GM10248 (cell line): ENCODE data around the gene PPRC1.
A peak's percentile ranks its signal among the peaks of the same experiment; 100 is the strongest.

ENCODE experiments used
- CTCF ChIA-PET: fragments of 300-600 bp; sonication (Branson Sonifier 250); formaldehyde crosslinking; extraction: SDS; loops from one replicate; lab custom pipeline; 2021; ENCODE audit warnings: antibody characterized with exemption; lab: Yijun Ruan, JAX
- POLR2A ChIA-PET: fragments of 350-650 bp; sonication (Branson Sonifier 250); formaldehyde crosslinking; extraction: SDS; loops from one replicate; lab custom pipeline; 2020; ENCODE audit warnings: antibody characterized with exemption; lab: Yijun Ruan, JAX
- DNase-seq: peaks from one replicate; pipeline ENCODE4 v3.0.0; 2012; ENCODE audit errors: extremely low spot score
- CTCF ChIP-seq: IDR thresholded peaks from 2 replicates; pipeline ENCODE4 v1.5.1; 2012; ENCODE audit warnings: mild to moderate bottlenecking, low read depth; ENCODE audit errors: extremely low read depth, missing control alignments, control extremely low read depth

Gene PPRC1

GRCh38 chr10:102150970-102151773, 18.3 kb downstream of the PPRC1 start:
- ChIA-PET CTCF (interaction anchor here (1.2 to 3.9 kb wide), 8 partner anchors 8 to 328 kb away, joined by 3 to 17 read pairs (median 4); partner anchors contain the start of gene PPRC1), POLR2A (interaction anchor here (0.7 to 2.5 kb wide), 4 partner anchors 12 to 94 kb away, joined by 3 to 12 read pairs (median 4); partner anchors contain the start of gene GBF1)
- DNase-seq: no peak
- no peak for TF ChIP-seq CTCF

DNA sequence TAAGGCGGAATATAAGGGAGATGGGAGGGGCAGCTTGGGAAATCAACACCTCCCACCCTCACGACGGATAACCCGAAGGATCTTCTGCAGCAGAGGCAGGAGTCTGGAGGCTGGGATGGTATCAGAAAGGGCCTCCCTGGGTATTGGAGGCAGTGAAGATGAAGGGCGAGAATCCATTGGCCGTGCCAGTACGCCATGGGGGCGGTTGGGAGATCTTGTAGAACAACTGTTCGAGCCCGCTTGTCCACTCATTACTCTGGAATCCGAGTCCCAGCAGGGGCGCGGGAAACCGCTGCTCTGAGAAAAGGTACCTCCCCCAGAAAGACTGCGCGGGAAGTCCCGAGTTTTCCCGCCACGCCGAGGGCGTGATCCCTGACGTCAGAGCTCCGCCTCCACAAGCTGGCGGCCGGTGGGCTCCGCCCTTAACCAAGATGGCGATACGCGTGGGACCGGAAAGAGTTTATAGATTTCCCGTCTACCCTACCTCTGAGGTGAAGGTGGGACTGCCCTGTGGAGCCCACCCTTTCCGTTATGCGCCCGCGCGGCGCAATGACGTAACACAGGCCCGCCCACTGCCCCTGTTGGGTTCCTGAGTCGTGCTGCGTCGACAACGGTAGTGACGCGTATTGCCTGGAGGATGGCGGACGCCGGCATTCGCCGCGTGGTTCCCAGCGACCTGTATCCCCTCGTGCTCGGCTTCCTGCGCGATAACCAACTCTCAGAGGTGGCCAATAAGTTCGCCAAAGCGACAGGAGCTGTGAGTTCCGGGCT, 19.1 kb downstream of the PPRC1 start, which contains the start of gene NOLC1:
TSS of gene NOLC1 (plus strand) at position 616 of the 771 bp plus-strand sequence. CDS start at position 638, 22 bp downstream.
- no peak for TF ChIP-seq CTCF
- ChIA-PET CTCF (interaction anchor here (1.2 to 3.9 kb wide), 7 partner anchors 13 to 327 kb away, joined by 3 to 17 read pairs (median 4); partner anchors contain the start of gene PPRC1), POLR2A (interaction anchor here (0.7 to 2.5 kb wide), 4 partner anchors 12 to 93 kb away, joined by 3 to 12 read pairs (median 4); partner anchors contain the start of gene GBF1)

DNA sequence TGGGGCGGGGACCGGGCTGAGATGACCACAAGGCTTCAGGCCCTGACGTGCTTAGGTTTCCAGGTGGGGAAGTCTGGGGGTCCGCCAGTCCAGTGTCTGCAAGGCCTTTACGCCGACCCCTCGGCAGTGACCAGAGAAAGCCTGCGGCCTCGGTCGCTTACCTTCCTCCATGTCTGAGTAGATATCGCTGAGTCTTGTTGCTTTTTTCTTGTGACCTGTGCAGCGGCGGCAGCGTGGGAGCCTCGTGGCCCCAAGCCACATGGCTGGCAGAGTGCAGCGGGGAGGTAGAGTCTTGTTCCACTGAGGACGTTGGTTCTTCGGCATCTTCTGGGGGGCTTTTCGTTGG, 19.7 kb downstream of the PPRC1 start:
- ChIA-PET CTCF (interaction anchor here (1.5 to 3.9 kb wide), 6 partner anchors 14 to 326 kb away, joined by 3 to 17 read pairs (median 4); partner anchors contain the start of gene PPRC1), POLR2A (interaction anchor here (1.0 to 2.5 kb wide), 3 partner anchors 13 to 16 kb away, joined by 3 to 12 read pairs (median 4); no protein-coding TSS in a partner anchor)
- DNase-seq: no peak
- TF ChIP-seq CTCF: no peak

More for the DNA sequence above, 19.1 kb downstream of the PPRC1 start, which contains the start of gene NOLC1:
- DNase-seq: peak; percentile 98

GRCh38 chr10:102153093-102153620, 20.3 kb downstream of the PPRC1 start:
- CTCF ChIA-PET: interaction anchor here (1.0 to 1.5 kb wide), 3 partner anchors 18 to 78 kb away, joined by 3 to 4 read pairs (median 4); no protein-coding TSS in a partner anchor
- DNase-seq: no peak
- no peak for TF ChIP-seq CTCF
- POLR2A ChIA-PET: no interaction called here

DNA sequence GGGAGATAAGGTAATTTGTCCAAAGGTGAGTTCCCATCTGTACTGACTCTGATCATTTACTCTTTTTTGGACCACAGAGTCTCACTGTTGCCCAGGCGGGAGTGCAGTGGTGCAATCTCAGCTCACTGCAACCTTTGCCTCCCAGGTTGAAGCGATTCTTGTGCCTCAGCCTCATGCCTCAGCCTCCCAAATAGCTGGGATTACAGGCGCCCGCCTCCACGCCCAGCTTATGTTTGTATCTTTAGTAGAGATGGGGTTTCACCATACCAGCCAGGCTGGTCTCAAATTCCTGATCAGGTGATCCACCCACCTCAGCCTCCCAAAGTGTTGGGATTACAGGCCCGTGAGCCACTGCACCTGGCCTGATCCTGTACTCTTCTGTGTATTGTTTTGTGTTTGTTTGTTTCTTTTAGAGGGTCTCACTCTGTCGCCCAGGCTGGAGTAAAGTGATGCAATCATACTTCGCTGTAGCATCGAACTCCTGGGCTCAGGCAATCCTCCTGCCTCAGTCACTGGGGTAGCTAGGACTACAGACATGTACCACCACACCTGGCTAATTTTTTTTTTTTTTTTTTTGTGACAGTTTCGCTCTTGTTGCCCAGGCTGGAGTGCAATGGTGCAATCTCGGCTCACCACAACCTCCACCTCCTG, 21.8 kb downstream of the PPRC1 start:
- DNase-seq: no peak
- no peak for TF ChIP-seq CTCF
- ChIA-PET POLR2A (interaction anchor here (0.7 kb wide), 1 partner anchor 532 kb away, joined by 3 read pairs; no protein-coding TSS in a partner anchor), CTCF (interaction anchor here (0.6 to 1.2 kb wide), 2 partner anchors 16 to 22 kb away, joined by 3 to 4 read pairs; partner anchors contain the start of gene PPRC1)
